Neural crest cell (in vitro differentiated cells): ENCODE results near the gene IAH1. TPM values are rescaled to one million over a fixed set of nuclear protein-coding genes. Genes with fewer than 3 reads are reported as not detected.

Experiments used
- DNase-seq: peaks from one replicate; pipeline ENCODE4 v3.0.0; 2021; ENCODE audit warnings: low read depth, mixed read lengths, low spot score
- H3K27ac Mint-ChIP-seq: one replicate; pipeline ENCODE4 v1.8.0; 2021; ENCODE audit warnings: mild to moderate bottlenecking, mixed read lengths; ENCODE audit not compliant: unreplicated experiment
- H3K27me3 Mint-ChIP-seq: 2 replicates; pipeline ENCODE4 v1.8.0; 2021; ENCODE audit warnings: low read depth, mild to moderate bottlenecking, mixed read lengths
- H3K36me3 Mint-ChIP-seq: 2 replicates; pipeline ENCODE4 v1.8.0; 2021; ENCODE audit warnings: low read depth, mild to moderate bottlenecking, mixed read lengths
- H3K4me1 Mint-ChIP-seq: 2 replicates; pipeline ENCODE4 v1.8.0; 2021; ENCODE audit warnings: mixed read lengths
- H3K4me3 Mint-ChIP-seq: one replicate; pipeline ENCODE4 v1.8.0; 2021; ENCODE audit warnings: mild to moderate bottlenecking, mixed read lengths
- H3K9me3 Mint-ChIP-seq: 2 replicates; pipeline ENCODE4 v1.8.0; 2021; ENCODE audit warnings: mixed read lengths
- CTCF ChIP-seq: fragments of 200-600 bp; sonication (generic); conservative IDR thresholded peaks from 2 replicates; pipeline ENCODE4 v1.5.0; 2021; ENCODE audit warnings: antibody characterized with exemption, mild to moderate bottlenecking
- total RNA-seq: library from RNA; stranded (reverse); gene quantifications from 2 replicates; pipeline ENCODE4 v1.2.1, GENCODE V29; 2021

Gene IAH1
- total RNA-seq, 1 donor from 2014 or later: 38.6 TPM

- TF ChIP-seq CTCF: no peak
- H3K4me1 Mint-ChIP-seq: peaks cover 4% of the 10 kb centered on the region
- DNase-seq: no peak
- no peaks in the 10 kb centered on the region for H3K9me3 Mint-ChIP-seq
- H3K4me3 Mint-ChIP-seq: no peak overlapping the region
- no peak overlapping the region for H3K27ac Mint-ChIP-seq
- no peaks in the 10 kb centered on the region for H3K27me3 Mint-ChIP-seq
- peaks cover 9% of the 10 kb centered on the region for H3K36me3 Mint-ChIP-seq
Measured at GRCh38 chr2:9536504-9536903, 62.2 kb downstream of the IAH1 start.

DNA sequence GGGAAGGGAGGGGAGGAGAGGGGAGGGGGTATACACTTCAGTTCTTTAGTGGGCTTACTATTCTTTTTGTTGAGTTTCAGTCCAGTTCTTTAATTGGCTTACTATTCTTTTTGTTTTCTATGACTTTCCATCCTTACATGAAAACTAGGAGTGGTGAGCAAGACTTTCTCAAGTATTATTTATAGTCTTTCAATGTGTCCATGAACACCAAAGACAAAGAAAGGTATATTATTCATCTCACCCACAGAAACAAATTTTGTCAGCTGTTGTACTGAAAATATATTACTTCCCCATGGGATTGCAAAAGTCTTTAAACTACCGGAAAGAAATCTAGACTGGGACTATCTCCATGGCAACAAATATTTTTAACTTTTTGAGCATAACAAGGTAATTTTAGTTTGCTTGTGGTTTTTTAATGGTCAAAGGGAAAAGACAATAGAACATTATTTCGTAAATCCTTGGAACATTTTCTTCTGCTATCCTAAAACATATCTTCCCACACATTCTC, 63.7 kb downstream of the IAH1 start:
- H3K4me3 Mint-ChIP-seq: no peak overlapping the region
- no peak overlapping the region for H3K27ac Mint-ChIP-seq
- no peaks in the 10 kb centered on the region for H3K9me3 Mint-ChIP-seq
- no peak for DNase-seq
- H3K4me1 Mint-ChIP-seq: peaks cover 4% of the 10 kb centered on the region
- TF ChIP-seq CTCF: no peak
- no peaks in the 10 kb centered on the region for H3K27me3 Mint-ChIP-seq
- H3K36me3 Mint-ChIP-seq: peaks cover 9% of the 10 kb centered on the region

Other genes starting within 250 kb of the IAH1 start
- 59.3 and 61.2 TPM in 2 replicates for gene ITGB1BP1, start 51.0 kb upstream of the IAH1 start, total RNA-seq
- gene CPSF3, start 50.9 kb upstream of the IAH1 start, total RNA-seq: 84.8 and 86.4 TPM in 2 replicates
- 39.6 and 39.9 TPM in 2 replicates for gene ADAM17, start 81.3 kb downstream of the IAH1 start, total RNA-seq
- gene YWHAQ, start 156.4 kb downstream of the IAH1 start, total RNA-seq: 503 and 518 TPM in 2 replicates